IMR-90 (cell line): ENCODE results near the gene PRLH. TPM values are rescaled to one million over a fixed set of nuclear protein-coding genes. Genes with fewer than 3 reads are reported as not detected.
A peak's percentile ranks its signal among the peaks of the same experiment; 100 is the strongest.

Experiments used
- ATAC-seq: fragments of 200-7000 bp; cut with Tn5 transposase; 2 replicates; pipeline ENCODE4 v1.9.1; 2020; ENCODE audit warnings: low read depth, mild to moderate bottlenecking, moderate library complexity
- BruUV-seq: library from RNA; stranded (reverse); fragments of 400-500 nt; replicated peaks from 2 replicates; lab custom pipeline; 2021; lab: Mats Ljungman, UMichigan
- CTCF ChIA-PET: fragments of 300-600 bp; formaldehyde crosslinking; extraction: SDS; loops from one replicate; lab custom pipeline; 2021; ENCODE audit warnings: antibody characterized with exemption; lab: Yijun Ruan, JAX
- POLR2A ChIA-PET: fragments of 300-600 bp; sonication (Branson Sonifier 250); formaldehyde crosslinking; loops from one replicate; lab custom pipeline; 2022; ENCODE audit warnings: antibody characterized with exemption; ENCODE audit not compliant: unreplicated experiment; lab: Charles Lee
- DNase-seq: peaks from one replicate; pipeline ENCODE4 v3.0.0; 2013
- H2AFZ ChIP-seq: replicated peaks from 2 replicates; pipeline ENCODE3; 2013; ENCODE audit warnings: low read length, mild to moderate bottlenecking; ENCODE audit not compliant: poor library complexity
- H2AK5ac ChIP-seq: 2 replicates; pipeline ENCODE4 v1.6.1; 2013; ENCODE audit warnings: low read depth, low read length, inconsistent platforms
- H2AK9ac ChIP-seq: replicated peaks from 2 replicates; pipeline ENCODE3; 2013; ENCODE audit warnings: mild to moderate bottlenecking, low read depth, low read length, moderate library complexity; ENCODE audit not compliant: poor library complexity
- H2BK120ac ChIP-seq: 2 replicates; pipeline ENCODE4 v1.6.1; 2013; ENCODE audit warnings: low read depth, low read length, inconsistent platforms
- H2BK15ac ChIP-seq: 3 replicates; pipeline ENCODE4 v1.6.1; 2013; ENCODE audit warnings: low read depth, low read length, inconsistent platforms
- H2BK20ac ChIP-seq: 2 replicates; pipeline ENCODE4 v1.6.1; 2013; ENCODE audit warnings: low read depth, mild to moderate bottlenecking, inconsistent platforms, low read length, moderate library complexity
- H2BK5ac ChIP-seq: 2 replicates; pipeline ENCODE4 v1.6.1; 2013; ENCODE audit warnings: mild to moderate bottlenecking, low read depth, low read length, inconsistent platforms; ENCODE audit not compliant: poor library complexity, severe bottlenecking
- H3K14ac ChIP-seq: replicated peaks from 2 replicates; pipeline ENCODE4 v1.6.1; 2013; ENCODE audit warnings: low read depth, low read length, inconsistent platforms
- H3K18ac ChIP-seq: 2 replicates; pipeline ENCODE4 v1.6.1; 2013; ENCODE audit warnings: low read depth, low read length, control low read depth
- H3K23ac ChIP-seq: 2 replicates; pipeline ENCODE4 v1.6.1; 2013; ENCODE audit warnings: low read depth, low read length, inconsistent platforms
- H3K27ac ChIP-seq: 2 replicates; pipeline ENCODE4 v1.5.1; 2013; ENCODE audit warnings: mild to moderate bottlenecking, control low read depth, low read length; ENCODE audit not compliant: insufficient read depth
- H3K27me3 ChIP-seq: 2 replicates; pipeline ENCODE4 v1.6.1; 2013; ENCODE audit warnings: low read length; ENCODE audit not compliant: control insufficient read depth, insufficient read depth
- H3K36me3 ChIP-seq: 2 replicates; pipeline ENCODE4 v1.6.1; 2013; ENCODE audit warnings: low read length, mixed read lengths; ENCODE audit not compliant: control insufficient read depth, insufficient read depth
- H3K4ac ChIP-seq: 2 replicates; pipeline ENCODE4 v1.6.1; 2013; ENCODE audit warnings: low read depth, low read length, inconsistent platforms
- H3K4me1 ChIP-seq: 2 replicates; pipeline ENCODE4 v1.6.1; 2013; ENCODE audit warnings: low read length, mixed read lengths; ENCODE audit not compliant: control insufficient read depth, insufficient read depth
- H3K4me2 ChIP-seq: 2 replicates; pipeline ENCODE4 v1.6.1; 2013; ENCODE audit warnings: low read depth, mild to moderate bottlenecking, control low read depth, low read length, moderate library complexity
- H3K4me3 ChIP-seq: 2 replicates; pipeline ENCODE4 v1.5.1; 2013; ENCODE audit warnings: low read depth, mild to moderate bottlenecking, control low read depth, low read length, moderate library complexity; ENCODE audit not compliant: insufficient read depth
- H3K56ac ChIP-seq: 2 replicates; pipeline ENCODE4 v1.6.1; 2013; ENCODE audit warnings: low read length, inconsistent platforms; ENCODE audit not compliant: insufficient read depth; ENCODE audit errors: extremely low read depth
- H3K79me1 ChIP-seq, 2 experiments: 2 replicates each; pipeline ENCODE4 v1.6.1; 2013; ENCODE audit warnings: low read length in 2 of 2, inconsistent platforms in 1 of 2, low read depth in 1 of 2
- H3K9ac ChIP-seq: 2 replicates; pipeline ENCODE4 v1.6.1; 2013; ENCODE audit warnings: low read depth, low read length, control low read depth
- H3K9me1 ChIP-seq: 2 replicates; pipeline ENCODE4 v1.6.1; 2013; ENCODE audit warnings: low read length, inconsistent platforms; ENCODE audit not compliant: insufficient read depth
- H3K9me3 ChIP-seq: 2 replicates; pipeline ENCODE4 v1.6.1; 2013; ENCODE audit warnings: low read length; ENCODE audit not compliant: control insufficient read depth, insufficient read depth
- H4K20me1 ChIP-seq: 2 replicates; pipeline ENCODE4 v1.6.1; 2013; ENCODE audit warnings: low read length, inconsistent platforms; ENCODE audit not compliant: insufficient read depth
- H4K5ac ChIP-seq: 2 replicates; pipeline ENCODE4 v1.6.1; 2013; ENCODE audit warnings: mild to moderate bottlenecking, low read depth, low read length, control low read depth
- H4K8ac ChIP-seq, 2 experiments: 2 replicates each; pipeline ENCODE4 v1.6.1; 2013; ENCODE audit warnings: low read depth in 2 of 2, low read length in 2 of 2, control low read depth in 1 of 2, inconsistent platforms in 1 of 2
- H4K91ac ChIP-seq: 2 replicates; pipeline ENCODE4 v1.6.1; 2013; ENCODE audit warnings: low read depth, low read length, inconsistent platforms; ENCODE audit not compliant: insufficient read depth
- BHLHE40 ChIP-seq: fragments of 150-350 bp; IDR thresholded peaks from 2 replicates; pipeline ENCODE4 v1.6.1; 2016; ENCODE audit warnings: mild to moderate bottlenecking, low read depth, low read length
- CEBPB ChIP-seq: IDR thresholded peaks from 2 replicates; pipeline ENCODE4 v1.6.1; 2012; ENCODE audit warnings: low read depth, low read length, improper control_type of control experiment
- CHD1 ChIP-seq: IDR thresholded peaks from 2 replicates; pipeline ENCODE4 v1.6.1; 2012; ENCODE audit warnings: low read depth, low read length, improper control_type of control experiment
- CTCF ChIP-seq: conservative IDR thresholded peaks from 2 replicates; pipeline ENCODE4 v1.5.1; 2012; ENCODE audit warnings: mild to moderate bottlenecking, low read depth, low read length, improper control_type of control experiment
- FOS ChIP-seq: fragments of 150-350 bp; IDR thresholded peaks from 2 replicates; pipeline ENCODE4 v1.6.1; 2016; ENCODE audit warnings: low read depth, low read length
- MAFK ChIP-seq: IDR thresholded peaks from 2 replicates; pipeline ENCODE4 v1.6.1; 2012; ENCODE audit warnings: low read depth, low read length, improper control_type of control experiment
- MAZ ChIP-seq: IDR thresholded peaks from 2 replicates; pipeline ENCODE4 v1.6.1; 2012; ENCODE audit warnings: low read depth, mild to moderate bottlenecking, low read length, improper control_type of control experiment, moderate library complexity, borderline replicate concordance
- MXI1 ChIP-seq: IDR thresholded peaks from 2 replicates; pipeline ENCODE4 v1.6.1; 2012; ENCODE audit warnings: low read depth, mild to moderate bottlenecking, low read length, moderate library complexity, borderline replicate concordance
- NFE2L2 ChIP-seq: fragments of 150-350 bp; IDR thresholded peaks from 2 replicates; pipeline ENCODE4 v1.6.1; 2016; ENCODE audit warnings: low read depth, mild to moderate bottlenecking, low read length
- POLR2A ChIP-seq: IDR thresholded peaks from 2 replicates; pipeline ENCODE4 v1.6.1; 2012; ENCODE audit warnings: mild to moderate bottlenecking, low read depth, low read length
- RCOR1 ChIP-seq: IDR thresholded peaks from 2 replicates; pipeline ENCODE4 v1.6.1; 2012; ENCODE audit warnings: mild to moderate bottlenecking, low read length, improper control_type of control experiment; ENCODE audit not compliant: insufficient replicate concordance
- RFX5 ChIP-seq: IDR thresholded peaks from 2 replicates; pipeline ENCODE4 v1.8.0; 2012; ENCODE audit warnings: low read depth, mild to moderate bottlenecking, low read length, moderate library complexity
- SMC3 ChIP-seq: fragments of 150-350 bp; IDR thresholded peaks from 2 replicates; pipeline ENCODE4 v1.6.1; 2016; ENCODE audit warnings: low read depth, mild to moderate bottlenecking, antibody characterized with exemption, low read length, moderate library complexity
- WGBS, 2 experiments: methylation state at CpG; one replicate each; pipeline versions ENCODE4 v1.1.5 to v1.1.7; 2013; ENCODE audit warnings: missing lambda C conversion rate in 2 of 2; ENCODE audit not compliant: insufficient read length in 1 of 2; ENCODE audit errors: extremely low coverage in 2 of 2; 5-methylcytosine and 5-hydroxymethylcytosine counted together
- dilution Hi-C: fragments of 300-500 bp; cut with HindIII; formaldehyde crosslinking; loops from one replicate; pipeline ENCODE4 v1.14.3; 2018; ENCODE audit warnings: low sequenced_read_pairs; ENCODE audit not compliant: unreplicated experiment
- in situ Hi-C: fragments of 300-500 bp; cut with MboI; formaldehyde crosslinking; loops from 3 replicates; pipeline ENCODE4 v1.14.3; 2019; ENCODE audit warnings: low sequenced_read_pairs, inconsistent platforms, mixed read lengths
- intact Hi-C: fragments of 100-400 bp; cut with micrococcal nuclease; formaldehyde crosslinking; loops from 2 replicates; pipeline ENCODE4 v1.10.0; 2022
- polyA plus RNA-seq, 3 experiments: library from polyadenylated mRNA; depleted of rRNA; stranded (reverse); fragments of >200 nt; gene quantifications; 2 replicates each; pipeline ENCODE4 v1.2.3, GENCODE V29; 2012; ENCODE audit warnings: low replicate concordance in 1 of 3
- total RNA-seq: library from RNA; depleted of rRNA; stranded (reverse); fragments of >200 nt; gene quantifications from 2 replicates; pipeline ENCODE4 v1.2.3, GENCODE V29; 2012
- TF ChIP-seq, protein P1 (sequence below): fragments of 150-350 bp; IDR thresholded peaks from 2 replicates; pipeline ENCODE4 v1.6.1; 2017; ENCODE audit warnings: mild to moderate bottlenecking, antibody characterized with exemption, low read length, low read depth

Gene PRLH
- total and polyA plus RNA-seq, 2 of the 4 experiments (the other 2 are of a cell fraction) = not detected

DNA sequence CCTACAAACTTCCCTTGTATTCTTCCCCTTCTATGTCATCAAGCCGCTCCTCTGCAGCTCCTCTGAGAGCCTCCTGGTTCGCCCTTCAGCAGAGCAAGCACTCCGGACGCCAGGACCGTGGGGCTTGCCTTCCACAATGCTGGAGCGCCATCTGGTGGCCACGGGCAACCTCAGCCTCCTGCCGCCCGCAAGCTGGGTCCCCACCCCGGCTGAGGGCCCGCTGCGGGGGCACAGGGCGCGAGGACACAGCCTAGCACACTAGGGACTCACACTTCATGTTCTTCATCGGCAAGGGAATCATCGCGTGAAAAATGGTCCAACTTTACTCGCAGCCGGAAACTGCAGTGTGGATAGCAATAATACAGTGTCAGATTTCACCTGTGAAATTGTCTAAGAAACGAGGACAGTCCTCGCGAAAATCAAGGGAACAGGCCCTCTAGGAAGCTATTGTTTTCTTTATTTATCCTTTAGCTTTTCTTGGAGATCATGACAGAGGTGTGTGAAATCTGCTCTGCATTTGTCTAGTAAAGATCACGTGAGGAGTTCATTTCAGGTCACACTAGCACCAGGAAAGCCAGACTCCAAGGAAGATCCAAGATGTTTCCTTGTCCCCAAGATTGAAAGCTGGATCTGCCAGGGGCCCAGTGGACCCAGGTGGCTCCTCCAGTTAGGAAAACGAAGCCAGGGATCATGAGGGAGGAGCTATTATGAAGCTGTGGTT is 5.8 kb downstream of the PRLH start:
- H2AK9ac ChIP-seq = peak overlapping the region; percentile 91
- H2BK120ac ChIP-seq = peak overlapping the region; percentile 87
- H3K79me1 ChIP-seq = peaks cover 0 to 8% of the 10 kb centered on the region in 2 experiments; a peak in 1 of 4 replicates
- DNase-seq = peak; percentile 92
- peaks cover 7% of the 10 kb centered on the region; the same call in 1 of the 2 replicates for H3K4me1 ChIP-seq
- H3K27ac ChIP-seq = no peak overlapping the region
- no peaks in the 10 kb centered on the region for H3K27me3 ChIP-seq
- POLR2A ChIA-PET = interaction anchor here (0.7 to 1.1 kb wide), 2 partner anchors 158 to 161 kb away, joined by 3 read pairs; partner anchors contain the start of gene COL6A3
- H4K8ac ChIP-seq = peak overlapping the region; percentile 36 to 92; a peak in 3 of 4 replicates
- no peaks in the 10 kb centered on the region for H4K20me1 ChIP-seq
- H4K5ac ChIP-seq = peak overlapping the region; percentile 28; the same call in 1 of the 2 replicates
- peak overlapping the region; percentile 77; the same call in 2 of the 3 replicates for H2BK15ac ChIP-seq
- CTCF ChIA-PET = interaction anchor here (0.6 to 3.6 kb wide), 37 partner anchors 8 to 486 kb away, joined by 3 to 53 read pairs (median 3); partner anchors contain the start of genes COL6A3 and COPS8
- H3K14ac ChIP-seq = peak overlapping the region; percentile 90
- no peaks in the 10 kb centered on the region for H3K9me3 ChIP-seq
- dilution Hi-C loops = no loop called here
- H3K4ac ChIP-seq = peak overlapping the region; percentile 86
- H3K36me3 ChIP-seq = no peaks in the 10 kb centered on the region
- H4K91ac ChIP-seq = peak overlapping the region; percentile 31; the same call in 1 of the 2 replicates
- intact Hi-C loops = loop anchor here (1.0 kb wide), 7 partner anchors 60 to 479 kb away; no protein-coding TSS in a partner anchor
- H2BK5ac ChIP-seq = no peak overlapping the region
- peak overlapping the region; percentile 94 for H2AK5ac ChIP-seq
- in situ Hi-C loops = loop anchor here (5.0 to 25.0 kb wide), 4 partner anchors 157 to 1235 kb away; partner anchors contain the start of gene COL6A3
- peak overlapping the region; percentile 67 for H3K4me2 ChIP-seq
- ATAC-seq = peak; percentile 99
- peak overlapping the region; percentile 96 for H2AFZ ChIP-seq
- no peak overlapping the region for H3K18ac ChIP-seq
- H3K4me3 ChIP-seq = peak overlapping the region; percentile 11; the same call in 1 of the 2 replicates
- no TSS peak for BruUV-seq
- no peak overlapping the region for H3K56ac ChIP-seq
- peak overlapping the region; percentile 92 for H3K23ac ChIP-seq
- peak overlapping the region; percentile 46 for H3K9ac ChIP-seq
- H3K9me1 ChIP-seq = 0 out of 2 replicates have a peak, but pooled peaks cover 3% of the 10 kb centered on the region
- WGBS, 2 experiments = 14% methylated on average over 8 of the region's 24 CpGs; no CpG with 5 or more reads in 1 of the 2 experiments
- H2BK20ac ChIP-seq = peak overlapping the region; percentile 94
- TF ChIP-seq MAFK (no peak), BHLHE40 (no peak), CEBPB (no peak), POLR2A (peak; percentile 52; the same call in 1 of the 2 replicates), NFE2L2 (no peak), FOS (no peak), RFX5 (no peak), MAZ (peak; percentile 69), CTCF (peak; percentile 99), RCOR1 (no peak), SMC3 (peak; percentile 99), MXI1 (no peak), CHD1 (no peak; the same call in 1 of the 2 replicates)
- TF ChIP-seq, protein P1, sequence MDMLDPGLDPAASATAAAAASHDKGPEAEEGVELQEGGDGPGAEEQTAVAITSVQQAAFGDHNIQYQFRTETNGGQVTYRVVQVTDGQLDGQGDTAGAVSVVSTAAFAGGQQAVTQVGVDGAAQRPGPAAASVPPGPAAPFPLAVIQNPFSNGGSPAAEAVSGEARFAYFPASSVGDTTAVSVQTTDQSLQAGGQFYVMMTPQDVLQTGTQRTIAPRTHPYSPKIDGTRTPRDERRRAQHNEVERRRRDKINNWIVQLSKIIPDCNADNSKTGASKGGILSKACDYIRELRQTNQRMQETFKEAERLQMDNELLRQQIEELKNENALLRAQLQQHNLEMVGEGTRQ = no peak
